Activated CD8-positive, alpha-beta memory T cell treated with anti-CD3 and anti-CD28 coated beads, Interleukin-2, amount 50 U/mL, for 1 hour (primary cell): ENCODE data around the gene FMN2.

Experiments used
- DNase-seq: peaks from one replicate; pipeline ENCODE4 v3.0.0-alpha.2; 2020; ENCODE audit errors: extremely low read depth

Gene FMN2

GRCh38 chr1:240423246-240423924 is 331.7 kb downstream of the FMN2 start:
- no peak for DNase-seq

GRCh38 chr1:240424740-240425464 is 333.2 kb downstream of the FMN2 start:
- DNase-seq: no peak

GRCh38 chr1:240426051-240426450 is 334.4 kb downstream of the FMN2 start:
- no peak for DNase-seq

- DNase-seq: no peak
Observed at GRCh38 chr1:240435996-240436566, 344.4 kb downstream of the FMN2 start.

GRCh38 chr1:240441669-240442068 is 350.0 kb downstream of the FMN2 start:
- no peak for DNase-seq

- no peak for DNase-seq
Observed at GRCh38 chr1:240445369-240445768, 353.7 kb downstream of the FMN2 start.

GRCh38 chr1:240455228-240455821 is 363.6 kb downstream of the FMN2 start:
- DNase-seq: no peak

- no peak for DNase-seq
Observed at GRCh38 chr1:240457203-240457602, 365.5 kb downstream of the FMN2 start.

- DNase-seq: no peak
Observed at GRCh38 chr1:240462277-240462676, 370.6 kb downstream of the FMN2 start.

GRCh38 chr1:240462766-240463395 is 371.2 kb downstream of the FMN2 start:
- DNase-seq: no peak

GRCh38 chr1:240464099-240464498 is 372.4 kb downstream of the FMN2 start:
- DNase-seq: no peak

- no peak for DNase-seq
Observed at GRCh38 chr1:240465531-240465940, 373.9 kb downstream of the FMN2 start.

- DNase-seq: no peak
Observed at GRCh38 chr1:240466509-240466908, 374.8 kb downstream of the FMN2 start.

- DNase-seq: no peak
Observed at GRCh38 chr1:240467895-240468294, 376.2 kb downstream of the FMN2 start.

GRCh38 chr1:240468656-240469055 is 377.0 kb downstream of the FMN2 start:
- no peak for DNase-seq

- no peak for DNase-seq
Observed at GRCh38 chr1:240474133-240474614, 382.5 kb downstream of the FMN2 start.

GRCh38 chr1:240475832-240476231 is 384.1 kb downstream of the FMN2 start:
- DNase-seq: no peak

- no peak for DNase-seq
Observed at GRCh38 chr1:240478536-240478935, 386.9 kb downstream of the FMN2 start.

- DNase-seq: no peak
Observed at GRCh38 chr1:240484804-240485443, 393.2 kb downstream of the FMN2 start.

GRCh38 chr1:240486611-240487010 is 394.9 kb downstream of the FMN2 start:
- DNase-seq: no peak

GRCh38 chr1:240487493-240487892 is 395.8 kb downstream of the FMN2 start:
- no peak for DNase-seq

- no peak for DNase-seq
Observed at GRCh38 chr1:240491156-240491555, 399.5 kb downstream of the FMN2 start.
